HEK293 (cell line): Measurements from ENCODE around the gene HK3.

Source experiments
- ZIC2 ChIP-seq: fragments of 450-650 bp; formaldehyde crosslinking; IDR thresholded peaks from 2 replicates; pipeline ENCODE4 v1.5.1; 2016; ENCODE audit warnings: missing biosample characterization, missing genetic modification characterization
- ZNF394 ChIP-seq: fragments of 450-650 bp; formaldehyde crosslinking; IDR thresholded peaks from 2 replicates; pipeline ENCODE4 v1.5.1; 2016; ENCODE audit warnings: missing biosample characterization, missing genetic modification characterization, mild to moderate bottlenecking, moderate library complexity, borderline replicate concordance
- ZNF707 ChIP-seq: fragments of 450-650 bp; formaldehyde crosslinking; IDR thresholded peaks from 2 replicates; pipeline ENCODE4 v1.5.1; 2016; ENCODE audit warnings: missing biosample characterization, missing genetic modification characterization
- TF ChIP-seq, protein P1 (sequence below): fragments of 450-650 bp; formaldehyde crosslinking; IDR thresholded peaks from 2 replicates; pipeline ENCODE4 v1.5.1; 2016; ENCODE audit warnings: missing biosample characterization, missing genetic modification characterization

DNA sequence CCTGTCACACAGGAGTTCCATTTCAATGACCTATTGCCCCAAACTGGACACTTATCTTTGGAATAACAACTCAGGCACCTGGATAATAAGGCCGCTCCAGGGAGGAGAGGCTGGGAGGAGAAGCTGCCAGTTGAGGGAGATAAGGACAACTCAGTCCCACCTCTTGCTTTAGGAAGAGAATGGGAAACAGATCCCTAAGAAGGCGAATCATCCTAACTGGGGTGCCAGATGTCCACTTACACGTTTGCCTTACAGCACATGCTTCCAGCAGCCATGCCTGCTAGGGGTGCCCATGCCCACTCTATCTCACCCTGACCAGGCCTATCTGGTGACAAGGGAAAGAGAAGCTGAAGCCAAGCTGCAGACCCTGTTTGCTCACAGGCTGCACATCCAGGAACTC, 6.5 kb downstream of the HK3 start:
- TF ChIP-seq ZNF707 (tag by site-specific recombination) (no peak), ZNF394 (tag by site-specific recombination) (no peak), ZIC2 (no peak)
- TF ChIP-seq, protein P1, sequence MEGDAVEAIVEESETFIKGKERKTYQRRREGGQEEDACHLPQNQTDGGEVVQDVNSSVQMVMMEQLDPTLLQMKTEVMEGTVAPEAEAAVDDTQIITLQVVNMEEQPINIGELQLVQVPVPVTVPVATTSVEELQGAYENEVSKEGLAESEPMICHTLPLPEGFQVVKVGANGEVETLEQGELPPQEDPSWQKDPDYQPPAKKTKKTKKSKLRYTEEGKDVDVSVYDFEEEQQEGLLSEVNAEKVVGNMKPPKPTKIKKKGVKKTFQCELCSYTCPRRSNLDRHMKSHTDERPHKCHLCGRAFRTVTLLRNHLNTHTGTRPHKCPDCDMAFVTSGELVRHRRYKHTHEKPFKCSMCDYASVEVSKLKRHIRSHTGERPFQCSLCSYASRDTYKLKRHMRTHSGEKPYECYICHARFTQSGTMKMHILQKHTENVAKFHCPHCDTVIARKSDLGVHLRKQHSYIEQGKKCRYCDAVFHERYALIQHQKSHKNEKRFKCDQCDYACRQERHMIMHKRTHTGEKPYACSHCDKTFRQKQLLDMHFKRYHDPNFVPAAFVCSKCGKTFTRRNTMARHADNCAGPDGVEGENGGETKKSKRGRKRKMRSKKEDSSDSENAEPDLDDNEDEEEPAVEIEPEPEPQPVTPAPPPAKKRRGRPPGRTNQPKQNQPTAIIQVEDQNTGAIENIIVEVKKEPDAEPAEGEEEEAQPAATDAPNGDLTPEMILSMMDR = no peak
